Measurements from ENCODE around the gene GAK.

Gene GAK

DNA sequence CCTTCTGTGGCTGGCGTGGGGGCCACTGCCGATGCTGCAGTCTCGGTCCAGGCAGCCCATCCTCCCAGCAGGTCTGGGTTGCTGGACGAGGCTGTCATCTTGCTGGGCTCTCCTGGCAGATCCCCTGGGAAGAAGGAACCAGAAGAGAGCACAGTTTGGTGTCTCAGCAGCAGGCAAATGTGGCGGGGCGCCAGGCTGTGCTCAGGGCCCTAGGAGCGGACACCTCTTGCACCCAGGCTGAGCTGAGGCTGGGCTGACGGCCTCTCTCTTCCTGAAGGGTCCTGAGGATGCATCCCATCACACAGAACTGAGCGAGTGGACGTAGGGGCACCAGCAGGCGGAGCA lies 67.0 kb downstream of the GAK start:
- Histone ChIP-seq H3K9ac (ENCODE audit: low read length in 5 of 5) (no peak overlapping the region), H3K9me3 (ENCODE audit: control insufficient read depth in 5 of 5, low read length in 5 of 5) (no peaks in the 10 kb centered on the region), H3K27me3 (ENCODE audit: control insufficient read depth in 5 of 5, insufficient read depth in 4 of 5, low read length in 5 of 5) (no peaks in the 10 kb centered on the region), H3K4me1 (ENCODE audit: control insufficient read depth in 5 of 5, insufficient read depth in 5 of 5, low read length in 5 of 5) (no peaks in the 10 kb centered on the region), H3K27ac (ENCODE audit: low read depth, low read length) (no peak overlapping the region), H3K4me3 (ENCODE audit: low read depth in 1 of 5, low read length in 5 of 5) (no peak overlapping the region), H3K36me3 (ENCODE audit: control insufficient read depth in 5 of 5, insufficient read depth in 5 of 5, low read length in 5 of 5) (peaks cover 6 to 97% (median 91%) of the 10 kb centered on the region in 5 donors)

DNA sequence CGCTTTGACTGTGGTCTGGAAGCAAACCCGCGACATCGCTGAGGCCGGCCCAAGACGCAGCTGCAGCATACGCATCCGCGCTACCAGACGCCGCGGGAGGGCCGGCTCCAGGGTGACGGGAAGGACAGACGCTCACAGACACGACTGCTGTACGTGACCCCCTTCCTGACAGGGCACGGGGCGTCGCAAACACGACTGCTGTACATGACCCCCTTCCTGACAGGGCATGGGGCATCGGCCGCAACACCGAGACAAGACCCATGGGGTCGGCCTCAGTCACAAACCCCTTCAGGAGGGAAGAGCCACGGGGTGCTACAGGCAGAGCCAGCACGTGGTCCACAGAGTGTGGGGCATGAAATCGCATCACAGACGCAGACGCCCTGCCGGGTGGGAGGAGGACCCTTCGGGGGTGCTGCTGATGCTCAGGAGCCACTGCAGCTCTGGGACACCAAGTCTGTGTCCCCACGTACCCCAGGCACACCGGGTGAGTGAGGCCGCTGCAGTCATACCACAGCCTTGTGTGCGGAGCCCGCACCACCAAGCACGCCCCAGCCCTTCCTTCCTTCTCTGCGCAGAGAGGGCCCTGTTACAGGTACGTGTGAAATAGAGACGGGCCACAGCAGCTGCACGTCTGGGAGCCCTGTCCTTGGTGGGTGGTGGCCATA lies 67.5 kb downstream of the GAK start:
- H3K36me3 ChIP-seq (ENCODE audit: control insufficient read depth in 5 of 5, insufficient read depth in 5 of 5, low read length in 5 of 5) = peaks cover 6 to 97% (median 90%) of the 10 kb centered on the region in 5 donors
- H3K4me1 ChIP-seq (ENCODE audit: control insufficient read depth in 5 of 5, insufficient read depth in 5 of 5, low read length in 5 of 5) = no peaks in the 10 kb centered on the region
- no peak overlapping the region for H3K27ac ChIP-seq (ENCODE audit: low read depth, low read length)
- no peak overlapping the region for H3K4me3 ChIP-seq (ENCODE audit: low read depth in 1 of 5, low read length in 5 of 5)
- H3K9ac ChIP-seq (ENCODE audit: low read length in 5 of 5) = no peak overlapping the region
- no peaks in the 10 kb centered on the region for H3K27me3 ChIP-seq (ENCODE audit: control insufficient read depth in 5 of 5, insufficient read depth in 4 of 5, low read length in 5 of 5)
- no peaks in the 10 kb centered on the region for H3K9me3 ChIP-seq (ENCODE audit: control insufficient read depth in 5 of 5, low read length in 5 of 5)

DNA sequence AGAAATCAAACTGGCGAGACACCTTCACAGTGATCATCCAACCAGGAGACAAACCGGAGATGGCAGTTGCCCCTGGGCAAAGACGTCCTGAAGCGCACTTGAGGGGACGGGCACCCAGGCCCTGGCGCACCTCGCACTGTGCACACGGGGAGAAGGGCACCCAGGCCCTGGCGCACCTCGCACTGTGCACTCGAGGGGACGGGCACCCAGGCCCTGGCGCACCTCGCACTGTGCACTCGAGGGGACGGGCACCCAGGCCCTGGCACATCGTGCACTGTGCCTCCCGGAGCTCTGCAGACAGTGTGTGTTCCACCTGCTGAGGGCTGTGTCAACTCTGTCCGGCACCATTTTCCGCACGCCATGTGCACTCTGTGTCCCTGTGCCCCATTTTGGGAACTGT lies 71.6 kb downstream of the GAK start:
- no peaks in the 10 kb centered on the region for H3K27me3 ChIP-seq (ENCODE audit: control insufficient read depth in 5 of 5, insufficient read depth in 4 of 5, low read length in 5 of 5)
- no peak overlapping the region for H3K9ac ChIP-seq (ENCODE audit: low read length in 5 of 5)
- no peak overlapping the region for H3K27ac ChIP-seq (ENCODE audit: low read depth, low read length)
- peaks cover 6 to 96% (median 84%) of the 10 kb centered on the region in 5 donors for H3K36me3 ChIP-seq (ENCODE audit: control insufficient read depth in 5 of 5, insufficient read depth in 5 of 5, low read length in 5 of 5)
- no peaks in the 10 kb centered on the region for H3K4me1 ChIP-seq (ENCODE audit: control insufficient read depth in 5 of 5, insufficient read depth in 5 of 5, low read length in 5 of 5)
- H3K4me3 ChIP-seq (ENCODE audit: low read depth in 1 of 5, low read length in 5 of 5) = no peak overlapping the region
- H3K9me3 ChIP-seq (ENCODE audit: control insufficient read depth in 5 of 5, low read length in 5 of 5) = no peaks in the 10 kb centered on the region

DNA sequence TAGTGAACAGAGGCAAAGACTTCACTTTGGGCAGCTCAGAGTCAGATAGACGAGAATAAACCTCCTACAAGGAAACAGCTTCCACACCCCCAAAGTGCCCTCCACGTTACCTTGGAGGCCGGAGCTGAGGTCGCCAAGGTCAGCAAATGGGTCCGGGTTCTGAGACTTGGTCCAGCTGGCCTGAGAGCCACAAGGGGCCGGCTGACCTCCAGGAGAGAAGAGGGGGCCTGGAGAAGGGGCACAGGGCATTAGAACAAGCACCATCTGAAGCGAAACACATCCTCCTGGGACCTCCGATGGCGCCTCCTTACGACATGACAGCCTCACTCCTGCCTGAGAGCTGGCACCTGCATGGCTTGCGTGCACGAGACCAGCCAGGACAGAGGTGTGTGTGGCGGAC lies 72.6 kb downstream of the GAK start:
- Histone ChIP-seq H3K36me3 (ENCODE audit: control insufficient read depth in 5 of 5, insufficient read depth in 5 of 5, low read length in 5 of 5) (peaks cover 6 to 92% (median 76%) of the 10 kb centered on the region in 5 donors), H3K9me3 (ENCODE audit: control insufficient read depth in 5 of 5, low read length in 5 of 5) (no peaks in the 10 kb centered on the region)

DNA sequence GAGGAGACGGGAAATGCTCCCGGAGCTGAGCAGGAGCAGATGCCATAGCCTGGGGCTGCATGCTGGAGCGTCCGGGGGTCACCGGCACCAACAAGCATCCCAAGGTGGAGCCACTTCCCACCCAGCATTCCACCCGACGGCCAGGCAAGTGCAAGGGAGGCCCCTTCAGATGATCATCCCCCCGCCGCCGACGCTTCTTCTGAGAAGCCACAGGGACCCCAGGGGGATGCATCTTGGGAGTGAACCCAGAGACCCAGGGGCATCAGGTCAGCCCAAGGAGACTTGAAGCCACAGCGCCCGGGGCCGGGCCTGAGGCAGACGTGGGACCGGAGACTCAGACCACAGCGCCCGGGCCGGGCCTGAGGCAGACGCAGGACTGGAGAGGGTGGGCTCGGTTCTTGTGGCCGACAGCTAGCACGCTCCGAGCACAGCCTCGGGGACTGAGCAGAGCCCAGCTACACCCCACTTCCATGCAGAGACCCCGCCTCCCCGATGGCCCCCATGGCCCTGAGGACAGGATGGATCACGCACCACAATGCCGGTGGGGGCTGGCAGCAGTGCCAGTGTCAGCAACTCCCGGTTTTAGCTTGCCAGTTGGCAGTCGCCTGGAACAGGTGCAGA lies 73.2 kb downstream of the GAK start:
- H3K9ac ChIP-seq (ENCODE audit: low read length in 5 of 5) = no peak overlapping the region
- H3K4me1 ChIP-seq (ENCODE audit: control insufficient read depth in 5 of 5, insufficient read depth in 5 of 5, low read length in 5 of 5) = no peaks in the 10 kb centered on the region
- peaks cover 6 to 90% (median 77%) of the 10 kb centered on the region in 5 donors for H3K36me3 ChIP-seq (ENCODE audit: control insufficient read depth in 5 of 5, insufficient read depth in 5 of 5, low read length in 5 of 5)
- no peaks in the 10 kb centered on the region for H3K9me3 ChIP-seq (ENCODE audit: control insufficient read depth in 5 of 5, low read length in 5 of 5)
- H3K27me3 ChIP-seq (ENCODE audit: control insufficient read depth in 5 of 5, insufficient read depth in 4 of 5, low read length in 5 of 5) = no peaks in the 10 kb centered on the region
- H3K27ac ChIP-seq (ENCODE audit: low read depth, low read length) = no peak overlapping the region
- no peak overlapping the region for H3K4me3 ChIP-seq (ENCODE audit: low read depth in 1 of 5, low read length in 5 of 5)

More for the DNA sequence above, 72.6 kb downstream of the GAK start:
- Histone ChIP-seq H3K27ac (ENCODE audit: low read depth, low read length) (no peak overlapping the region), H3K9ac (ENCODE audit: low read length in 5 of 5) (no peak overlapping the region), H3K4me1 (ENCODE audit: control insufficient read depth in 5 of 5, insufficient read depth in 5 of 5, low read length in 5 of 5) (no peaks in the 10 kb centered on the region), H3K27me3 (ENCODE audit: control insufficient read depth in 5 of 5, insufficient read depth in 4 of 5, low read length in 5 of 5) (no peaks in the 10 kb centered on the region), H3K4me3 (ENCODE audit: low read depth in 1 of 5, low read length in 5 of 5) (no peak overlapping the region)

DNA sequence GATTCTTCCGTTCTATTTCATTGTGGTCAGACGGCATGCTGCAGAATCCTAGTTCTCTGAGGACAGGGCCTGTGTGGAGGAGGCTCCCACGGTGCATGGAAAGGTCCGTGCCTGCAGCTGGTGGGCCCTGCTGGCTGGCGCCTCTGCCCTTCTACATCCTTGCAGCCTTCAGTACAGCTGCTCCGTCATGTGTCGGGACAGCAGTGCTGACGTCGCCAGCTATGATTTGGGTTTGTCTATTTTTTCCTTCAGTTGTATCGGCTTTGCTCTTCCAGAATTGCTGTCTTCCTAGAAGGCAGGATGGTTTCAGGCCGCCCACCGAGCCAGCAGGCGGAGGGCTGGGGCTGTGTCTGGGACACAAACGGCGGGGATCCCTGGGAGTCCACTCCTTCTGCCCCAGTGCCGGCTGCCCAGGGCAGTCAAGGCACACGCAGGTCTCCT lies 74.1 kb downstream of the GAK start:
- Histone ChIP-seq H3K4me3 (ENCODE audit: low read depth in 1 of 5, low read length in 5 of 5) (no peak overlapping the region), H3K36me3 (ENCODE audit: control insufficient read depth in 5 of 5, insufficient read depth in 5 of 5, low read length in 5 of 5) (peaks cover 4 to 86% (median 73%) of the 10 kb centered on the region in 5 donors), H3K9ac (ENCODE audit: low read length in 5 of 5) (no peak overlapping the region), H3K4me1 (ENCODE audit: control insufficient read depth in 5 of 5, insufficient read depth in 5 of 5, low read length in 5 of 5) (no peaks in the 10 kb centered on the region), H3K27ac (ENCODE audit: low read depth, low read length) (no peak overlapping the region), H3K27me3 (ENCODE audit: control insufficient read depth in 5 of 5, insufficient read depth in 4 of 5, low read length in 5 of 5) (no peaks in the 10 kb centered on the region), H3K9me3 (ENCODE audit: control insufficient read depth in 5 of 5, low read length in 5 of 5) (no peaks in the 10 kb centered on the region)

DNA sequence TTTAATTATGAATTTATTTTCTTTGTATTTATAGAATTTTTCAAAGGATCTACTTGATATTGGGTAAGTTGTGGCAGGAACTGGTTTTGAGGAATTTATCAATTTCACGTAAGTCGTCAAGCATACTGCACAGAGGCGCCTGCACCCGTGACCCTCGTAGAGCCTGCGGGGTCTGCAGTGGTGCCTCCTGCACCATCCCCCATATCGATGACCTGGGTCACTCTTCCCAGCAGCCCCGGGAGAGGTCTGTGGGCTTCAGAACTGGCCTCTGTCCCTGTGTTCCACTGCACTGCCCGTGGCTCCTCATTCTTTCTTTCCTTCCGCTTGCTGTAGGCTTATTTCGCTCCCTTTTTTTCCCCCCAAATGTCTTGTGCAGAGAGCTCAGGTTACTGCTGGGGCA lies 74.7 kb downstream of the GAK start:
- Histone ChIP-seq H3K36me3 (ENCODE audit: control insufficient read depth in 5 of 5, insufficient read depth in 5 of 5, low read length in 5 of 5) (peaks cover 0 to 85% (median 69%) of the 10 kb centered on the region in 5 donors), H3K4me3 (ENCODE audit: low read depth in 1 of 5, low read length in 5 of 5) (no peak overlapping the region), H3K27ac (ENCODE audit: low read depth, low read length) (no peak overlapping the region), H3K9me3 (ENCODE audit: control insufficient read depth in 5 of 5, low read length in 5 of 5) (no peaks in the 10 kb centered on the region), H3K27me3 (ENCODE audit: control insufficient read depth in 5 of 5, insufficient read depth in 4 of 5, low read length in 5 of 5) (no peaks in the 10 kb centered on the region), H3K4me1 (ENCODE audit: control insufficient read depth in 5 of 5, insufficient read depth in 5 of 5, low read length in 5 of 5) (no peaks in the 10 kb centered on the region), H3K9ac (ENCODE audit: low read length in 5 of 5) (no peak overlapping the region)

DNA sequence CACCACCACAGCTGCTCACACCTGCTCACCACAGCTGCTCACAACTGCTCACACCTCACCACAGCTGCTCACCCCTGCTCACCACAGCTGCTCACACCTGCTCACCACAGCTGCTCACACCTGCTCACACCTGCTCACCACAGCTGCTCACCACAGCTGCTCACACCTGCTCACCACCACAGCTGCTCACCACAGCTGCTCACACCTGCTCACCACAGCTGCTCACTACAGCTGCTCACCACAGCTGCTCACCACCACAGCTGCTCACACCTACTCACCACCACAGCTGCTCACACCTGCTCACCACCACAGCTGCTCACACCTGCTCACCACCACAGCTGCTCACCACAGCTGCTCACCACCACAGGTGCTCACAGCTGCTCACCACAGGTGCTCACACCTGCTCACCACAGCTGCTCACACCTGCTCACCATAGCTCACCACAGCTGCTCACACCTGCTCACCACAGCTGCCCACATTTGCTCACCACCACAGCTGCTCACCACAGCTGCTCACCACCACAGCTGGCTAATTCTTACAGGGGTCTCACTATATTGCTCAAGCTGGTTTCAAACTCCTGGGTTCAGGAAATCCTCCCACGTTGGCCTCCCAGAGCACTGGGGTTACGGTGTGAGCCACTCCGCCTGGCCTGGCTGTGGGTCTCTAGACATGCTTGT lies 75.8 kb downstream of the GAK start:
- H3K9ac ChIP-seq (ENCODE audit: low read length in 5 of 5) = no peak overlapping the region

DNA sequence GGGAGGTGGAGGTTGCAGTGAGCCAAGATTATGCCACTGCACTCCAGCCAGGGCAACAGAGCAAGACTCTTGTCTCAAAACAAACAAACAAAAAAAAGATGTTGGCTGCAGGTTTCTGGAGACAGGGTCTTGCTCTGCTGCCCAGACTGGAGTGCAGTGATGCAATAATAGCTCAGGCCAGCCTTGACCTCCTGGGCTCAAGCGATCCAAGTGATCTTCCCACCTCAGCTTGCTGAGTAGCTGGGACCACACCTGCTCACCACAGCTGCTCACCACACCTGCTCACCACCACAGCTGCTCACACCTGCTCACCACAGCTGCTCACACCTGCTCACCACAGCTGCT lies 76.3 kb downstream of the GAK start:
- H3K36me3 ChIP-seq (ENCODE audit: control insufficient read depth in 5 of 5, insufficient read depth in 5 of 5, low read length in 5 of 5) = peaks cover 0 to 86% (median 69%) of the 10 kb centered on the region in 5 donors
- H3K9me3 ChIP-seq (ENCODE audit: control insufficient read depth in 5 of 5, low read length in 5 of 5) = no peaks in the 10 kb centered on the region
- no peaks in the 10 kb centered on the region for H3K27me3 ChIP-seq (ENCODE audit: control insufficient read depth in 5 of 5, insufficient read depth in 4 of 5, low read length in 5 of 5)
- H3K9ac ChIP-seq (ENCODE audit: low read length in 5 of 5) = no peak overlapping the region
- no peak overlapping the region for H3K27ac ChIP-seq (ENCODE audit: low read depth, low read length)
- no peak overlapping the region for H3K4me3 ChIP-seq (ENCODE audit: low read depth in 1 of 5, low read length in 5 of 5)
- H3K4me1 ChIP-seq (ENCODE audit: control insufficient read depth in 5 of 5, insufficient read depth in 5 of 5, low read length in 5 of 5) = no peaks in the 10 kb centered on the region

More for the DNA sequence above, 75.8 kb downstream of the GAK start:
- Histone ChIP-seq H3K9me3 (ENCODE audit: control insufficient read depth in 5 of 5, low read length in 5 of 5) (no peaks in the 10 kb centered on the region), H3K4me3 (ENCODE audit: low read depth in 1 of 5, low read length in 5 of 5) (no peak overlapping the region), H3K4me1 (ENCODE audit: control insufficient read depth in 5 of 5, insufficient read depth in 5 of 5, low read length in 5 of 5) (no peaks in the 10 kb centered on the region), H3K36me3 (ENCODE audit: control insufficient read depth in 5 of 5, insufficient read depth in 5 of 5, low read length in 5 of 5) (peaks cover 0 to 86% (median 69%) of the 10 kb centered on the region in 5 donors), H3K27me3 (ENCODE audit: control insufficient read depth in 5 of 5, insufficient read depth in 4 of 5, low read length in 5 of 5) (no peaks in the 10 kb centered on the region), H3K27ac (ENCODE audit: low read depth, low read length) (no peak overlapping the region)

DNA sequence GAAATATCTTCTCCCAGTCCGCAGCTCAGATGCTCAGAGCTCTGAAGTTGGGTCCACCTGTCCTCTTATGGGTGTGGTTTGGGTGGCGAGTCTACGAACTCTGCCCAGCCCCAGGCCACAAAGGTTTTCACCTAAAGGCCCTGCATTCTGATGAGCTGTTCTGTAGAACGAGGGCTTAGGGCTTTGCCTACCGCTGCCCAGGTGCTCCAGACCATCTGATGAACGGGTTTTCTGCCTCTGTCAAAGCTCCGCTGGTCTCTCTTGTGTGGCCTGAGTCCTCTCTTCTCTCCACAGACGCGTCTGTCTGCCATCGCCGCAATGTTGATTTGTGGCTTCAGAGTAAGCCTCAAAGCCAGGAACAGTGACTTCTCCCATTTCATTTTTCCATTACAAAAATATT lies 77.8 kb downstream of the GAK start:
- no peak overlapping the region for H3K9ac ChIP-seq (ENCODE audit: low read length in 5 of 5)
- H3K27me3 ChIP-seq (ENCODE audit: control insufficient read depth in 5 of 5, insufficient read depth in 4 of 5, low read length in 5 of 5) = no peaks in the 10 kb centered on the region
- H3K36me3 ChIP-seq (ENCODE audit: control insufficient read depth in 5 of 5, insufficient read depth in 5 of 5, low read length in 5 of 5) = peaks cover 0 to 86% (median 69%) of the 10 kb centered on the region in 5 donors
- no peaks in the 10 kb centered on the region for H3K9me3 ChIP-seq (ENCODE audit: control insufficient read depth in 5 of 5, low read length in 5 of 5)
- no peaks in the 10 kb centered on the region for H3K4me1 ChIP-seq (ENCODE audit: control insufficient read depth in 5 of 5, insufficient read depth in 5 of 5, low read length in 5 of 5)
- no peak overlapping the region for H3K27ac ChIP-seq (ENCODE audit: low read depth, low read length)
- H3K4me3 ChIP-seq (ENCODE audit: low read depth in 1 of 5, low read length in 5 of 5) = no peak overlapping the region

All from subcutaneous abdominal adipose tissue (tissue), 5 donors.